Measurements from ENCODE around the gene PHKG1.

DNA sequence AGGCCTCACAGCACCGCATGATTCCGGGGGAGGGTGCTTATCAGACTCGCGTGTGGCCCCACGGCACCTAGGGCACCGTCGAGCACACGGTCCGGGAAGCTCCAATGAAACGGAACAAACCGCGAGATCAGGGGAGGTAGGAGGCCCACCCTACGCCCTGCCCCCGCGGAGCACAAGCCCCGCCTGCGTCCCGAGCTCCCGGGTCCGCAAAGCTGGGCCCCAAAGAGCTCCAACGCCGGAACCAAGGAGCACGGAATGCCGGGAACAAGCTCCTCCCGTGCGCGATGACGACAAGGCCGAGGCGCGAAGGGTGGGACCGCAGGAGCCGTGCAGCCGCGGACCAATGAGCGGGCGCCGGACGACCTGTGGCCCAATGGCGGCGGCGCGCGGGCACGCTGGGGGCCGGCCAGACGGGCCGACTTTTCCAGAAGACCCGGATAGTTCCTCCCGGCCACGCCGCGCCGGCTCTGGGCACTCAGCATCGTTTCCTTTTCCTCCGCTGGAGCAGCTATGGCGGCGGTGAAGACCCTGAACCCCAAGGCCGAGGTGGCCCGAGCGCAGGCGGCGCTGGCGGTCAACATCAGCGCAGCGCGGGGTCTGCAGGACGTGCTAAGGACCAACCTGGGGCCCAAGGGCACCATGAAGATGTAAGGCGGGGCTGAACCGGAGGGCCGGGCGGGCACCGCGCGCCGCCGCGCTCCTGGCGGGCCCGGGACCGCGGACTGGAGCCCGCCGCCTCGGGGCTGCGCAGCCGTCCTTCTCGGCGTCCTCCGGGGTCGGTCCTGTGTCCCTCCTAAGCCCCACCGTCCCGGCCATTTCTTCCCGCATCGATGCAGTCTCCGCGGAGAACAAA is 41.2 kb downstream of the PHKG1 start, which contains the start of the genes CCT6A and PSPH:
- TF ChIP-seq, protein P1, sequence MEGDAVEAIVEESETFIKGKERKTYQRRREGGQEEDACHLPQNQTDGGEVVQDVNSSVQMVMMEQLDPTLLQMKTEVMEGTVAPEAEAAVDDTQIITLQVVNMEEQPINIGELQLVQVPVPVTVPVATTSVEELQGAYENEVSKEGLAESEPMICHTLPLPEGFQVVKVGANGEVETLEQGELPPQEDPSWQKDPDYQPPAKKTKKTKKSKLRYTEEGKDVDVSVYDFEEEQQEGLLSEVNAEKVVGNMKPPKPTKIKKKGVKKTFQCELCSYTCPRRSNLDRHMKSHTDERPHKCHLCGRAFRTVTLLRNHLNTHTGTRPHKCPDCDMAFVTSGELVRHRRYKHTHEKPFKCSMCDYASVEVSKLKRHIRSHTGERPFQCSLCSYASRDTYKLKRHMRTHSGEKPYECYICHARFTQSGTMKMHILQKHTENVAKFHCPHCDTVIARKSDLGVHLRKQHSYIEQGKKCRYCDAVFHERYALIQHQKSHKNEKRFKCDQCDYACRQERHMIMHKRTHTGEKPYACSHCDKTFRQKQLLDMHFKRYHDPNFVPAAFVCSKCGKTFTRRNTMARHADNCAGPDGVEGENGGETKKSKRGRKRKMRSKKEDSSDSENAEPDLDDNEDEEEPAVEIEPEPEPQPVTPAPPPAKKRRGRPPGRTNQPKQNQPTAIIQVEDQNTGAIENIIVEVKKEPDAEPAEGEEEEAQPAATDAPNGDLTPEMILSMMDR (IDR thresholded peaks at IDR 0.05): no peak
- peak; percentile 97 to 98 for TF ChIP-seq POLR2AphosphoS5 (IDR thresholded peaks at IDR 0.05)
- TF ChIP-seq POLR2A (IDR thresholded peaks at IDR 0.05; ENCODE audit: low read depth): peak; percentile 44
- TF ChIP-seq EP300 (IDR thresholded peaks at IDR 0.05): peak; percentile 44
